MM.1S (cell line): ENCODE results near the gene FAIM2.

Experiments
- EZH2 ChIP-seq: fragments of 300-600 bp; sonication (generic); optimal IDR thresholded peaks from 2 replicates; pipeline ENCODE3; 2017; ENCODE audit warnings: low read depth, mild to moderate bottlenecking, antibody characterized with exemption, low read length, mixed read lengths
- TF ChIP-seq, protein P1 (sequence below): fragments of 300-600 bp; sonication (generic); IDR thresholded peaks from 2 replicates; pipeline ENCODE4 v1.5.1; 2016; ENCODE audit warnings: antibody characterized with exemption, low read length, mixed read lengths

- TF ChIP-seq, protein P1, sequence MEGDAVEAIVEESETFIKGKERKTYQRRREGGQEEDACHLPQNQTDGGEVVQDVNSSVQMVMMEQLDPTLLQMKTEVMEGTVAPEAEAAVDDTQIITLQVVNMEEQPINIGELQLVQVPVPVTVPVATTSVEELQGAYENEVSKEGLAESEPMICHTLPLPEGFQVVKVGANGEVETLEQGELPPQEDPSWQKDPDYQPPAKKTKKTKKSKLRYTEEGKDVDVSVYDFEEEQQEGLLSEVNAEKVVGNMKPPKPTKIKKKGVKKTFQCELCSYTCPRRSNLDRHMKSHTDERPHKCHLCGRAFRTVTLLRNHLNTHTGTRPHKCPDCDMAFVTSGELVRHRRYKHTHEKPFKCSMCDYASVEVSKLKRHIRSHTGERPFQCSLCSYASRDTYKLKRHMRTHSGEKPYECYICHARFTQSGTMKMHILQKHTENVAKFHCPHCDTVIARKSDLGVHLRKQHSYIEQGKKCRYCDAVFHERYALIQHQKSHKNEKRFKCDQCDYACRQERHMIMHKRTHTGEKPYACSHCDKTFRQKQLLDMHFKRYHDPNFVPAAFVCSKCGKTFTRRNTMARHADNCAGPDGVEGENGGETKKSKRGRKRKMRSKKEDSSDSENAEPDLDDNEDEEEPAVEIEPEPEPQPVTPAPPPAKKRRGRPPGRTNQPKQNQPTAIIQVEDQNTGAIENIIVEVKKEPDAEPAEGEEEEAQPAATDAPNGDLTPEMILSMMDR = no peak
- no peak for TF ChIP-seq EZH2
Measured at GRCh38 chr12:49823951-49824350, 79.7 kb downstream of the FAIM2 start.
